ENCODE data around the gene SPANXA1. TPM values are rescaled to one million over a fixed set of nuclear protein-coding genes. Genes with fewer than 3 reads are reported as not detected.
"Not testable (repeated sequence)": the region's sequence is repeated elsewhere in the genome, so short reads cannot be mapped to it uniquely, and the experiment has no call there.

The SPANXA1 gene
- not detected for total RNA-seq

GRCh38 chrX:141584638-141585037 lies at the start of gene SPANXA1:
Gene SPANXA1 (minus strand): TSS chrX:141584738. CDS start chrX:141584678, 60 bp downstream.
- ATAC-seq; intact Hi-C loops (cut with DNase I); DNase-seq (ENCODE audit: low spot score): not testable (repeated sequence)

- DNase-seq (ENCODE audit: low spot score) (no peak), ATAC-seq (no peak)
- intact Hi-C loops (cut with DNase I): no loop called here
Observed at GRCh38 chrX:141632124-141632523, 47.6 kb upstream of the SPANXA1 start.

GRCh38 chrX:141619336-141619735 lies 34.8 kb upstream of the SPANXA1 start:
- intact Hi-C loops (cut with DNase I): no loop called here
- ATAC-seq (no peak), DNase-seq (ENCODE audit: low spot score) (no peak)

GRCh38 chrX:141609111-141609510 lies 24.6 kb upstream of the SPANXA1 start:
- no peak for DNase-seq (ENCODE audit: low spot score)
- intact Hi-C loops (cut with DNase I): no loop called here
- no peak for ATAC-seq

GRCh38 chrX:141589408-141589807 lies 4.9 kb upstream of the SPANXA1 start, which contains the start of gene SPANXA2:
Gene SPANXA2 (plus strand): TSS chrX:141589708. CDS start chrX:141589768, 60 bp downstream.
- ATAC-seq; intact Hi-C loops (cut with DNase I); DNase-seq (ENCODE audit: low spot score): not testable (repeated sequence)

- ATAC-seq; intact Hi-C loops (cut with DNase I): not testable (repeated sequence)
- peak; percentile 19 for DNase-seq (ENCODE audit: low spot score)
Observed at GRCh38 chrX:141542551-141542950, 42.0 kb downstream of the SPANXA1 start.

Other genes with a start within 250 kb of the SPANXA1 start
- not detected for gene SPANXA2, start 5.0 kb upstream of the SPANXA1 start, total RNA-seq
- not detected for gene SPANXD, start 114.0 kb upstream of the SPANXA1 start, total RNA-seq